ENCODE data around the gene TM4SF18.
"Not testable (repeated sequence)": the region's sequence is repeated elsewhere in the genome, so short reads cannot be mapped to it uniquely, and the experiment has no call there.

Gene TM4SF18

GRCh38 chr3:149333176-149333859 lies at the start of gene TM4SF18:
Gene TM4SF18 (minus strand): TSS chr3:149333636. CDS start chr3:149333382, 254 bp downstream.
- DNase-seq (ENCODE audit: low spot score): no peak

GRCh38 chr3:149382518-149382917 lies 49.1 kb upstream of the TM4SF18 start:
- no peak for DNase-seq (ENCODE audit: low spot score)

DNA sequence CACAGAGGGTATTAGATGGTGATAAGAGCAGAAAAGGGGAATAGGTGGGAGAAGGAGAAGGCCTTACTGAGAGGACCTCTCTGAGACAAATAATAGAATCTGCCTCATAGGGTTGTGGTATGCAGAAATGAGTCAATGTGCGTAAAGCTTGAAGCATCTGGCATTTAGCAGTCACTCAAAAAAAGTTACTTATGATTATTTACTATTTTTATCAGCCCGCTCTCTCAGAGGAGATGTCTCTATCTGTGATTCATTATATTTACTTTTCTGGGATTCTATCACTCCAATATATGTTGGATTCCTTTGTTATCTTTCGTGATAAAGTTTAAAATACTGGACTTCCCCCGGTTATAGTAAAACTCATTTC lies 48.6 kb upstream of the TM4SF18 start:
- DNase-seq (ENCODE audit: low spot score): no peak

DNA sequence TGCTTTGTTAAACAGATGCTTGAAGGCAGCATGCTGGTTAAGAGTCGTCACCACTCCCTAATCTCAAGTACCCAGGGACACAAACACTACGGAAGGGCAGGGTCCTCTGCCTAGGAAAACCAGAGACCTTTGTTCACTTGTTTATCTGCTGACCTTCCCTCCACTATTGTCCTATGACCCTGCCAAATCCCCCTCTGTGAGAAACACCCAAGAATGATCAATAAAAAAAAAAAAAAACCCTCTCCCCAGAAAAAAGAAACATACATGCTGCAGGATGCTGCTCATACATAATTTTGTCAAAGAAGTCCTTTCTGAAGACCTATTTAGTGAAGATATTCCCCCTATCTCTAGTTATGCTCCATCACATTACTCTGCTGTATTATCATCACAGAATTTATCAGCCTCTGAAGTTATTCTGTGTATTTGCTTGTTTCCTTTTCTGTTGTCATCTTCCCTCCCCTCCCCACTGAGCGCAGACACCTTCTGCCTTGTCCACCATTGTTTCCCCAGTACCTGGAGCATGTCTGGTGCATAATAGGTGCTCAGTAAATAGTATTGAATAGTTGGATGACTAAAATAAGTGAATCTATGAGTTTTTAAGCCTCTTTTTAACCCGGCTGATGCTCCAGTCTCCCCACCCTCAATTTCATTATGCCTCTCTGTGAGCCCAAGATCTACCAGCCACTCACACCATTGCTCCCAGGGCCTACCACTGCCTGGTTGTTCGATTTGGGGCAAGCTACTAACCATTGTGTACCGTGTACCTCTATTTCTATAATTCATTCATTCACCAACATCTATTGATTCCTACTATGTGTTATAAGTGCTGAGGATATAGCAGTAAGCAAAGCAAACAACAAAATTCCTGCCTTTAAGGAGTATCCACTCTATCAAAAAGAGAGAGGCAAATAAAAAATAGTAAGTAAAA lies 48.0 kb upstream of the TM4SF18 start:
- no peak for DNase-seq (ENCODE audit: low spot score)

DNA sequence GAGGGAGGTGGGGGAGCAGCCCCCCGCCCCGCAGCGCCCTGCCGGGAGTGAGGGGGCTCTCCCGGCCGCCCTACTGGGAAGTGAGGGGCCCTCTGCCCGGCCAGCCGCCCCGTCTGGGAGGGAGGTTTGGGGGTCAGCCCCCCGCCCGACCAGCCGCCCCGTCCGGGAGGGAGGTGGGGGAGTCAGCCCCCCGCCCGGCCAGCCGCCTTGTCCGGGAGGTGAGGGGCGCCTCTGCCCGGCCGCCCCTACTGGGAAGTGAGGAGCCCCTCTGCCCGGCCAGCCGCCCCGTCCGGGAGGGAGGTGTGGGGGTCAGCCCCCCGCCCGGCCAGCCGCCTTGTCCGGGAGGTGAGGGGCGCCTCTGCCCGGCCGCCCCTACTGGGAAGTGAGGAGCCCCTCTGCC lies 46.8 kb upstream of the TM4SF18 start:
- not testable (repeated sequence) for DNase-seq (ENCODE audit: low spot score)

DNA sequence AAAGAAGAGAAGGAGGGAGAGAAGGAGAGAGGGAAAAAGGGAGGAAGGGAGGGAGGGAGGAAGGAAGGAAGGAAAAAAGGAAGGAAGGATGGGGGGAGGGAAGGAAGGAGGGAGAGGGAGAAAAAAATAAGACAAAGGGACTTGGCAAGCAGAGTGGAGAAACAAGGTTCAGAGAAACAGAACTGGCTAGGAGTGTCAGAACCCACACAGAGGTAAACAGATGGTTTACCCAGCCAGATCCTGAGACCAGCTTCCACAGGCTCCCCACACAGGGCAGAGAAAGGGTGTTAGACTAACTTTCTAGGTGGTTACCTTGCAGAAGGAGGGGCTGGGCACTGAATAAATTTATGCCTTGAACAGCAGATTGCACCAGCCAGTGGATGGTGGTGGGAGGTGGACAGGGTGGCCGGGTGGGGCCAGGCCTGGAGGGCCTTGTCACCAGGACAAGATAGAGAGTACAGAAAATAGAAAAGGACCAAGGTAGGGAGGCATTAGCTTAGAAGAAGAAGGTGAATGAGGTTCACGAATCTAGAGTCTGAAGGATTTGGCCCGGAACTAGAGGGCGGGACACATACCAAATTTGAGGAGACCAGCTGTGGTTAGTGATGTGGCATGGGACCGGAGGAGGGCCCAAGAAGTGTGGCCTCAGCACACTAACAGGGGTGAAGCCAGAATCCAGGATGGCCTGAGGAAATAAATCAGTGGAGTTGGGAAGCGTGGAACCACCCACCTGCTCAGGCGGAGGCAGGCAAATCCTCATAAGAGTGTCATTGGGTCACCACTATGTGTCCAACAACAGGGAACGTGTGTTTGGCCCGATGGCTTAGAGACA lies 45.3 kb upstream of the TM4SF18 start:
- no peak for DNase-seq (ENCODE audit: low spot score)

DNA sequence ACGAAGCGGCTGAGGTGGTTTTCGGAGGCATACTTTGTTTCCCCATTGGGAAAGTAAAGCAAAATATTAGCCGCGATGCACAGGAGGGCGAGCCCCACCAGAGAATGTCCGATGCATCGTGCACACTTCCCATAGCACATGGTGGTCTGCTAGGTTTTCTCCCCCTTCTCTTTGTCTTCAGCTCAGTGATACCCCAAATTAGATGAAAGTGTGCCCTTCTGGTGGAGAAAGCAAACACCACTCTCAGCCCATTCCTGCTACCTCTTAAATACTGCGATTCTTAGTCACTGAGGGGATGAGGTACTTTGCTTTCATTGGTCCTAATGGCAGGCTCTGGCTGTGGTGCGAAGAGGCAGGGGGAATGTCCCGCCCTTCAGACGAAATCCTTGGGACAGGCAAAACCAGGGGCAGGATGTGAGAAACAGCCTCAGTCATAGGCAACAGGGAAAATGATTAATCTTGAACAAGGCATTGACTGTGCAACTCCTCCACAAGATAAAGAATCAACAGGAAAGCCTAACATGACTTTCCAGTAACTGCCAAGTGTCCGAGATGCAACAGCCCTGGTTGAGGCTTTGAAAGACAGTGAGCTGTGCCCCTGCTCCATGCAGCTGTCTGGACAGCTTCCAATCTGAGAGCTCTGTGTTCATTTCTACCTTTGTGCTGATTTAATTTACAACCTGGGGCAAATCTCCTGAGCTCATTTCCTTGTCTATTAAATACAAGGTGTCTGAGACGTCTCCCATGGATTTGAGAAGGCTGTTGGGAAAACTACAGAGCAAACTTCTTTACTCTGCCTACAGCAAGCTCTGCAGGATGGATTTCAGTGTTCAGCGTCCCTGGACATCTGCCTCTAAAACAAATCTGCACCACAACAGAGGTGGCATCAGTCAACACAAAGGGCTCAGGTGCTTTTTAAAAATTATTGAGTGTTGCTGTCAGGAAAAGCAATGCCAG lies 44.2 kb upstream of the TM4SF18 start, which contains the start of gene TM4SF1:
TM4SF1 (minus strand) TSS at position 242 of the 957 bp plus-strand sequence; CDS start at position 140, 102 bp downstream.
- DNase-seq (ENCODE audit: low spot score): no peak

DNA sequence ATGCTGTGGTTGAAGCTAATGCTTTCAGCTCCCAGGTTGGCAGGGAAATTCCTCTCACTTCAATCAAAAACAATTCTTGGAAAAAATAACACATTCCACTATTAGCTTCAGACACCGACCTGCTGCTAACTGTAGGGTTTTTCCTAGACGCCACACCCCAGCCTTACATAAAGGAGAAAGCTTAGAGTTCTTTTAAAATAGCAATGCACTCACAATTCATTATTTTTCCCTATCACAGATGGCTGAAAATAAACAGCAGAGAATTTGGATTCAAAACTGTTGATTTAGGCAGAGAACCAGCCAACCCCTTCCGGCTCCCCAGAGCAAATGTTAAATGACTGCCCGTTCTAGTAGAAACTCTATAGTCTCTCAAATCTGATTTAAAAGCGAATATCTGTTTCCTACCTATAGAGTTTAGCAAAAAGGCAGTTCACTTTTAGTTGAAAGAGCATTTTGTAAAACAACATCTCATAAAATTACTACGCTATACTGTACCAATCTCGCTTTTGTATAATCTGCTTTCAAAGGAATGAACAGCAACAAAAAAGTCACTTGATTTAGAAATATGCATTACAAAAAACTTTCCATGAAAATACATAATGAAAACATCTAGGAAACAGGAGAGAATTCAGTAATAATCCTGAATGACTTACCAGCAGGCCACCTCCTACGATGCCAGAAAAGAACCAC lies 43.4 kb upstream of the TM4SF18 start:
- no peak for DNase-seq (ENCODE audit: low spot score)

- no peak for DNase-seq (ENCODE audit: low spot score)
Measured at GRCh38 chr3:149375501-149376196, 42.2 kb upstream of the TM4SF18 start.

- DNase-seq (ENCODE audit: low spot score): no peak
Measured at GRCh38 chr3:149374793-149375500, 41.5 kb upstream of the TM4SF18 start.

- DNase-seq (ENCODE audit: low spot score): no peak
Measured at GRCh38 chr3:149374391-149374790, 41.0 kb upstream of the TM4SF18 start.

- DNase-seq (ENCODE audit: low spot score): no peak
Measured at GRCh38 chr3:149373235-149374125, 40.0 kb upstream of the TM4SF18 start.

DNA sequence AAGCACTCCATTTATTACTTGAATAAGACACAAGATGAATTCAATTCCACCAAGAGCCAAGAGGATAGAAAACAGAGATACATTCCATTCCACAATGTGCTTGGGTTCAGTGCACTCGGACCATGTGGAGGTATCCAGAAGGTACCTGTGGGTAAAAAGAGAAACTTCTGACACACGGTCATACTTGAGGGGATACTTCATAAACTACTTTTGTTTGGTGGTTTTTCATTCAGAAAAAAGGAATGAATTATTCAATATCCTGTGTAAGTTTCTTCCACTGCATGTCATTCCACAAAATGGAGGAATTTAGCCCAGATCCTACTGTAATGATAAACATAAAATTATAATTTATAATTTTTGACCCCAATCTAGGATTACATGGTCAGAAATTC lies 38.3 kb upstream of the TM4SF18 start:
- DNase-seq (ENCODE audit: low spot score): no peak

GRCh38 chr3:149371001-149371722 lies 37.7 kb upstream of the TM4SF18 start:
- no peak for DNase-seq (ENCODE audit: low spot score)

GRCh38 chr3:149369991-149370866 lies 36.8 kb upstream of the TM4SF18 start:
- no peak for DNase-seq (ENCODE audit: low spot score)

GRCh38 chr3:149368674-149369497 lies 35.5 kb upstream of the TM4SF18 start:
- no peak for DNase-seq (ENCODE audit: low spot score)

Data from D341Med (cell line).